Measurements from ENCODE around the gene MYO3A.

DNA sequence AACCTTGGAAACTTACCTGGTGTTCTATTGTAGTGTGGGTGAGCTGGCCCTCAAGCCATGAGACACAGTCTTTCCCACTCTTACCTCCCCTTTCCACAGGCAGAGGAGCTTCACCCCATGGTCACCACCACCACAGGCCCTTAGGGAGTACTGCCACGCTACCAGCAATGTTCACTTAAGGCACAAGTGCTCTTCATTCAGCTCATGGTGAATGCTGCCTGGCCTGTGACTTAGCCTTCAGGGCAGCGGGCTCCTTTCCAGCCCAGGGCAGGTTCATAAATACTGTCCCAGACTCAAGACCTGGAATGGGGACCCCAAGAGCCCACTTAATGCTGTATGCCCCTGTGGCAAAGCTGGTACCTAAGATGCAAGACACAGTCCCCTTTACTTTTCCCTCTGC, 109.4 kb downstream of the MYO3A start:
- TF ChIP-seq, protein P1, sequence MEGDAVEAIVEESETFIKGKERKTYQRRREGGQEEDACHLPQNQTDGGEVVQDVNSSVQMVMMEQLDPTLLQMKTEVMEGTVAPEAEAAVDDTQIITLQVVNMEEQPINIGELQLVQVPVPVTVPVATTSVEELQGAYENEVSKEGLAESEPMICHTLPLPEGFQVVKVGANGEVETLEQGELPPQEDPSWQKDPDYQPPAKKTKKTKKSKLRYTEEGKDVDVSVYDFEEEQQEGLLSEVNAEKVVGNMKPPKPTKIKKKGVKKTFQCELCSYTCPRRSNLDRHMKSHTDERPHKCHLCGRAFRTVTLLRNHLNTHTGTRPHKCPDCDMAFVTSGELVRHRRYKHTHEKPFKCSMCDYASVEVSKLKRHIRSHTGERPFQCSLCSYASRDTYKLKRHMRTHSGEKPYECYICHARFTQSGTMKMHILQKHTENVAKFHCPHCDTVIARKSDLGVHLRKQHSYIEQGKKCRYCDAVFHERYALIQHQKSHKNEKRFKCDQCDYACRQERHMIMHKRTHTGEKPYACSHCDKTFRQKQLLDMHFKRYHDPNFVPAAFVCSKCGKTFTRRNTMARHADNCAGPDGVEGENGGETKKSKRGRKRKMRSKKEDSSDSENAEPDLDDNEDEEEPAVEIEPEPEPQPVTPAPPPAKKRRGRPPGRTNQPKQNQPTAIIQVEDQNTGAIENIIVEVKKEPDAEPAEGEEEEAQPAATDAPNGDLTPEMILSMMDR (IDR thresholded peaks at IDR 0.05 in 4 of 5, conservative IDR thresholded peaks at IDR 0.05 in 1 of 5): no peak
- TF ChIP-seq POLR2A (IDR thresholded peaks at IDR 0.05): no peak

Measured in gastrocnemius medialis (tissue), 4 donors.